IPS-NIHi11 (cell line): ENCODE results near the gene C2CD2L.
A peak's percentile ranks its signal among the peaks of the same experiment; 100 is the strongest.
"Not testable (repeated sequence)": the region's sequence is repeated elsewhere in the genome, so short reads cannot be mapped to it uniquely, and the experiment has no call there.

Experiments
- DNase-seq: peaks from one replicate; pipeline ENCODE4 v3.0.0; 2012; ENCODE audit warnings: mixed read lengths, low spot score

C2CD2L gene

GRCh38 chr11:119093942-119094815 lies 13.0 kb upstream of the C2CD2L start:
- no peak for DNase-seq

- DNase-seq, result peak; percentile 70
Observed at GRCh38 chr11:119094816-119095065, 12.4 kb upstream of the C2CD2L start.

DNA sequence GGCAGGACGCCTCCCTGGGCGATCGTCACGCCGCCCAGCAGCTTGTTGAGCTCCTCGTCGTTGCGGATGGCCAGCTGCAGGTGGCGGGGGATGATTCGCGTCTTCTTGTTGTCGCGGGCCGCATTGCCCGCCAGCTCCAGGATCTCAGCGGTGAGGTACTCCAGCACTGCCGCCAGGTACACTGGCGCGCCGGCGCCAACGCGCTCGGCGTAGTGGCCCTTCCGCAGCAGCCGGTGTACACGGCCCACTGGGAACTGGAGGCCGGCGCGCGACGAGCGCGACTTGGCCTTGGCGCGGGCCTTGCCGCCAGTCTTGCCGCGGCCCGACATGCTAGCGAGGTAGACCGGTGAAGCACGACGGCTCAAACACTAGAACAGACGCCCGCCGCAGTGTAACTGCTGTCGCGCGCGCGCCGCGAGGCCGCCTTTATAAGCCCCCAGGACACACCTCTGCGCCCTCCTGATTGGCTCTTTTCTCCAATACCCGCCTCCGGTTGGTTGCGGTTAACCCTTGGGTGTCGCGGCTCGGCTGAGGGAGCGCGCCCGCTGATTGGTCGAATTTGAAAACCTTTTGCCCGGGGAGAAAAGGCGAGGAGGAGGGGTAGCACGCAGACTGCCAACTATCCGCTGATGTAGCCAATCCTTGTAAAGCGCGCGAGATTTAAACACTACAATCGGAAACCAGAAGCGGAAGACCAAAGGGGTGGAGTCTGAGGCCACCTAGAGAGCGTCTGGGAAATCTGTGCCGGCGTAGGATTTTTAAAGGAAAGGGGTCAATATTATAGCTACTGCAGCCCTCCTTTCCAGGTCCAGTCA lies 11.9 kb upstream of the C2CD2L start:
- DNase-seq, result peak; percentile 95

- DNase-seq, result no peak
Observed at GRCh38 chr11:119099711-119100110, 7.4 kb upstream of the C2CD2L start.

GRCh38 chr11:119100246-119100970 lies 6.7 kb upstream of the C2CD2L start:
- no peak for DNase-seq

DNA sequence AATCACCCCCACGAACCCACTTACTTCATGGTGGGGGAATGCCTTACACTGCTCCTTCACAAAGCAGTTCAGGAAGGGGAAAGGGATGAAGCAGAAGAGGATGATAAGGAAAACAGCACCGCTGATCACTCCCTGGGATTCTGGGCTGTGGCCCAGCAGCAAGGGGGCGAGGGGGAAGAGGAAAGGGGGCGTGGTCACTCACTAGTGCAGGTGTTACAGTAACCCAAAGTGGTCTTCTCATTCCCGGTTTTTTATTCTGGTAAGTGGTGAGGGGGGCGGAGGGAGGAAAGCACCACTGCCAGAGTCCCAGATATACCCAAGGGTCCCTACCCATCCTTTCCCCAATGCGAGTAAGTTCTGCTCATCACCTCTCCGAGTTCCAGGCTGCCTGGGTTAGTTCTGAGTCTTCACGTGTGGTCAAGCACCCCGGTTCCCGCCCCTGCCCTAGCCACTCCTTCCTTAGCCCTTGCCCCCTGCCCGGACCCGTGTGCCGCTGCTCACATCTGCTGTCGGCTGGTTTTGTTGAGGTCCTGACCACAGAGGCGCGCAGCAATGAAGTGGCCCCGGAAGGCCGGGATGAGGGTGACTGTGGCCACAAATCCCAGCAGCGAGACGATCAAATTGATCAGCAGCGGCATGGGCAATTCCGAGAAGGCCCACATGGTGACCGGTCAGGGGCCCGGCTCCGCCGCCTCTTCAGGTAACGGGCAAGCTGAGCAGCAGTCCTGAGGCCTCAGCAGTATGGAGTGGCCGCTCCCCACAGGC lies 6.0 kb upstream of the C2CD2L start:
- no peak for DNase-seq

DNA sequence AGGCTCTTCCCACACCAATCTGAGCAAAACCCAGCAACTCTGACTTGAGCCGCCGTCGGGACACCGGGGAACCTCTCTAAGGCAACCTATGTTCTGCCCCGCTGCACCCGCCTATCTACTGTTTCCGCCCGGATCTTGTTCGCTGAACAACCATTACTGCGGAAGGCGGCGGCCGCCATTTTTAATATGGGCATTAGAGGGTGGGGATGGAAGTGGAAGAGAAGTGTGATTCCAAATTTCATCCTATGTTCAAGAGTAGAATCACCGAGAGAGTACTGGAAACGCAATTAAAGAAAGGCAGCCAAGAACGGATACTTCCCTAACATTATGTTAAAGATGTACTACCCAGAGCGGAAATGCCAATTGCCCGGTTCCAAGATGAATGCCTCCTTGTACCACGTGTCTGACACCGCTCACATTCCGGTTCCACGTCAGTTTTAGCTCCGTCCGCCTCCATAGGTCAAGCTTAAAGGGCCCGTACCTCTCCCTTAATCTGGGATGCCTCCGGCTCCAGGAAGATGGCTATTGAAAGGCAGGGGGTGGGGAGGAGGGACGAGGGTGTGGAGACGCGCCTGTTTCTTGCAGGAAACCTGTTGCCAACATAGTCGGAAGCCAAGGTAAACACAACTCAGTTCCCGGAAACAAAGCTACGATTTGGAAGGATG lies 5.3 kb upstream of the C2CD2L start, which contains the start of gene DPAGT1:
Gene DPAGT1, minus strand, starts transcription at position 95 of the 665 bp plus-strand sequence. CDS start 198 bp downstream, outside the sequence.
- peak; percentile 79 for DNase-seq

DNA sequence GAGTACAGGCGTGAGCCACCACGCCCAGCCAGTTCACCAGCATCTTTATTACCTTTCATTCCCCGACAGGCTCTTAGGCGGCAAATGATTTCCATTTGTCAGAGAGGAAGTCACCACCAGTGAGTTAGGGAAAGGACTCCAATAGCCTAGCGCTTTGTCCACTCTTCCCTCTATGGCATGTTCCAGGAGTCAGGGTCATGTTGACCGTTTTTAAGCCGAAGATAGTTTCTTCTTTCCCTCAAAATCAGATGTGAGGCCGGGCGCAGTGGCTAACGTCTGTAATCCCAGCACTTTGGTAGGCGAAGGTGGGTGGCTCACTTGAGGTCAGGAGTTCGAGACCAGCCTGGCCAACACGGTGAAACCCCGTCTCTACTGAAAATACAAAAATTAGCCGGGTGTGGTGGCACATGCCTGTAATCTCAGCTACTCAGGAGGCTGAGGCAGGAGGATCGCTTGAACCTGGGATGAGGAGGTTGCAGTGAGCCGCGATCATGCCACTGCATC lies 3.9 kb upstream of the C2CD2L start:
- DNase-seq, result not testable (repeated sequence)

DNA sequence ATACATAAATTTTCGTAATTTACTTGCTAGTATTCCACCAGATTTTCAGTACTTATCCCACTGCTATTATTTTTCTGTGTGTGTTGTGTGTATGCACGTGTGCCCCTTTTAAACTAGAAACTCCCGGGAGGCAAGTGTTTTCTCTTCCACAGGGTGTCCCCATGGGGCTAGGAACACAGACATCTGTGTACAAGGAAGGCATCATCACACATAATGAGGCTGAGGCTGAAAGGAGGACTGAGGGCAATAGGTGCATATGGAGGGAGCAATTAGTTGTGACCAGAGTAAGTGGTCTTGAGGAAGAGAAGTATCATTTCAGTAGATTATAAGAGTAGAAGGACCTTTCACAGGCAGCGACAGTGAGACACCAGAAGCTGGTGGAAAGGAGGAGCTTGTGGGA lies 3.4 kb upstream of the C2CD2L start:
- no peak for DNase-seq

GRCh38 chr11:119107538-119108145 lies 498 bp downstream of the C2CD2L start:
- peak; percentile 57 for DNase-seq

- DNase-seq, result peak; percentile 70
Observed at GRCh38 chr11:119108146-119108856, 1.2 kb downstream of the C2CD2L start.

DNA sequence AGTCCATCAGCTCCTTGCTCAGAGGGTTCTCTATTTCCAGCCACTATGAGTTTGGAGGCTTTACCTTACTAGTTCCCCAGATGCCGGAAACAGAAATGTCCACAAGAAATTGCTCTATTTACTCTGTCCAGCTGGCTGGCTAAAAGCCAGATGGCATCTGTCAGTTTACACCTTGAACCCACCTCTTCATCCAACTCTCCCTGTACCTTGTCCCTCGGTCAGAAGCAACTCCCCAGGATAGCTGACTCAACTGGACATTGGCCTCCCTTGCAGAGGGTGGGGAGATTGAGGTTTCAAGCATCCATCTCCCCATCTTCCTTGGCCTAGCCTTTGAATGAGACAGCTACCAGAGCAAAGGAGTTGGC lies 1.7 kb downstream of the C2CD2L start:
- no peak for DNase-seq

DNA sequence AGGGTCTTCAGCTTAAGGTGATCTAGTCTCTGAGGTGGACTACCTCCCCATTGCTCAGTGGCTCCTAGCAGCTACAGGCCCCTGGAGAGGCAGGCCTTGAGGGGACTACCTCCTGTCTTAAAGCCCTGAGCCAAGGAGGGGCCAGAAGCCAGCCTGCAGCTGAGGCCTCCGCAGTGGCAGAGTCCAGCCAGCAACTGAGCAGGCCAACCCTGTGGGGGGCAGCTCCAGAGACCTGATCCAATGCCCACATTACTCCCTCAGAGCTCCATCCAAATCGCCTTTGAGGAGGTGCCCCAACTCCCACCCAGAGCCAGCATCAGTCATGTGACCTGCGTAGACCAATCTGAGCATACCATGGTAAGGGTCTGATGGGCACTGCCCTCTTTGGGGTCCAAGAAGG lies 2.7 kb downstream of the C2CD2L start:
- no peak for DNase-seq

- DNase-seq, result no peak
Observed at GRCh38 chr11:119110439-119110838, 3.3 kb downstream of the C2CD2L start.

DNA sequence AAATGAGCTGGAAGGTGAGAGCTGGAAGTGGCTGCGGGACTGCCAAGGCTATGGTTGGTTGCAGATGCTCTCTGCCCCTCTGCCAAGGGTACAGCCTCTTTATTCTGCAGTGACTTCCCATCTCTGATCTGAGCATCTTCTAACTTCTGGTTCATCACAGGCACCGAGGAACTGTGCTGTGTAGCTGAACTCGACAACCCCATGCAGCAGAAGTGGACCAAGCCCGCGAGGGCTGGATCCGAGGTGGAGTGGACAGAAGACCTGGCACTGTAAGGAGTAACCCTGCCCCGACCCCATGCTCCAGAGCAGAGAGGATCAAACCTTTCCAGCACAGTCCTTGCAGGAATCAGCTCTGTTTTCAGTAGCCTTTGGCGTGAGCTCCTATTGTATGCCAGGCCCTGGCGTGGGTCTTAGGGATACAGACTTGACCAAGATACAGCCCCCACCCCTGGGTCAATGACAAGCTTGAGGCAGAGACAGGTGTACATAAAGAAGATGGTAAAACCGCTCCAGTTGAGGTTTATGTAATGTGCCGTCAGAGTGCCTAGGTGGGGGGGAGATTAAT lies 4.3 kb downstream of the C2CD2L start:
- DNase-seq, result no peak

DNA sequence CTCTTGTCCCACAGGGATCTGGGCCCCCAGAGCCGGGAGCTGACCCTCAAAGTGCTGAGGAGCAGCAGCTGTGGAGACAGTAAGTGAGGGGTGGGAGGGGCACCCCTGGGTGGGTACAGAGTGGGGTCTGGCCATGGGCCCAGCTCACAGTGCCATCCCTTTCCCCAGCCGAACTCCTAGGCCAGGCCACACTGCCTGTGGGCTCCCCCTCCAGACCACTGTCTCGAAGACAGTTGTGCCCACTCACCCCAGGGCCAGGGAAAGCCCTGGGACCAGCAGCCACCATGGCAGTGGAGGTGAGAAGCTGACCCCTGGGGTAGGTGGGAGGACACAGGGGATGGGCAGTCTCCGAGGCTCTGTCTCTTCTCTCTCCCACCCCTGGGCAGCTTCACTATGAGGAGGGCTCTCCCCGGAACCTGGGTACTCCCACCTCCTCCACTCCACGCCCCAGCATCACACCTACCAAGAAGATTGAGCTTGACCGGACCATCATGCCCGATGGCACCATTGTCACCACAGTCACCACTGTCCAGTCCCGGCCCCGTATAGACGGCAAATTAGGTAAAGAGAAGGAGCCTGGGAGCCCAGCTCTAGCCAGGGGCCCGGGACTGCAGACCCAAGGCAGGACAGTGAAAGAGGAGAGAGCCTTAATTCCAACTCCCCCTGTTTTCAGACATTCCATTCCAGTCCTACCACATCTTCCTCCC lies 5.3 kb downstream of the C2CD2L start:
- no peak for DNase-seq

DNA sequence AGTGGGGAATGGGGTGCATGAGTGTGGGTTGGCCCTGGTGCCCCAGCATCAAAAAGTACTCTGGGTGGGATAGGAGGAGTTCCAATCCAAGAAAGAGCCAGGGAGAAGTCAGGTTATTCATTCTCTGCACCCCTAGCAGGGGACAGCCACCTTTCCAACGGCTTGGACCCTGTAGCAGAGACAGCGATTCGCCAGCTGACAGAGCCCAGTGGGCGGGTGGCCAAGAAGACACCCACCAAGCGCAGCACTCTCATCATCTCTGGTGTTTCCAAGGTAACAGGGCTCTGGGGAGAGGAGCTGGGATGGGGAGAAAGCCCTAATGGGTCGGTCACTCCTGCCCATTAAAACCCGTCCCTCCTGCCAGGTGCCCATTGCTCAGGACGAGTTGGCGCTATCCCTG lies 6.6 kb downstream of the C2CD2L start:
- DNase-seq, result no peak

GRCh38 chr11:119114351-119114750 lies 7.2 kb downstream of the C2CD2L start:
- no peak for DNase-seq
